Measurements from ENCODE around the gene AP1S1. TPM values are rescaled to one million over a fixed set of nuclear protein-coding genes. Genes with fewer than 3 reads are reported as not detected.
A peak's percentile ranks its signal among the peaks of the same experiment; 100 is the strongest.

Gene AP1S1
- total and polyA plus RNA-seq, 2 of the 13 experiments (the other 11 are each of a cell fraction or from before 2014, with no cell fraction given) = 57.5 to 68.1 TPM

DNA sequence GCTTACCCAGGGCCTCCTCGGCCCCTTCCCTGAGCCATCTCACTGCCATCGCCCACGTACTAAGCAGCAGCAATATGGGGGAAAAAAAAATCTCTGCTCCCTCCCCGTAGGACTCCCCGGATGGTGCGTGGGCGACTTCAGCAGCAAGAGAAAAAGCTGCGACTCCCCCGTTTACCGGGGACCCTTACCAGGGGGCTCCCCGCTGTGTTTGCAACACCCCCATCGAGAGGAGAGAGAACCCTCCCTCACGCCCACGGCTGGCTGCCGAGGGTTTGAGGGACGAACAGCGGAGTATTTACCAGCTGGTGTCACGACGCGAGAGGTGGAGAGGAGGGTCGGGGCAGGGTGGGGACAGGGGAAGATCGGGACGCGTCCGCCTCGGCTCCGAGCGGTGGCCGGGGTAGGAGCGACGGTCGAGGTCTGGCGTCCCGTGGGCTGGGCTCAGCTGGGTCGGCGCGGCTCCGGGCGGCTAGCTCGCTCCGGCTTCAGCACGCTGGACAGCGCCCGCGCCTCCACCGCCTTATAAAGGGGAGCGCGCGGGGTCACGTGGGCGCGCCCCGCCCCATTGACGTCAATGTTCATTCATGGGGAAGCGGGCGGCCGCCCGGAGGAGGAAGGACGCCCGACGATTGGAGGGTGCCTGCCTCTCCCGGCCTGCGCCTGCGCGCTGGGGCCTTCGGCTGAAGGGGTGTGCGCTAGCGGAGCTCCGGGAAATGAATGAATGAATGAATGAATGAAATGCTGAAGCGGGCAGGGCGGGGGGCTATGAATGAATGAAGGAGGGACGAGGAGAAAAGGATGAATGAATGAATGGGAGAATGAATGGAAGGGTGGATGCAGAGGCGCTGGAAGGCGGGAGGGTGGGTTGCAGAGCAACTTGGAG, 11.0 kb downstream of the AP1S1 start, which contains the start of gene VGF (continued):
- TF ChIP-seq ZNF136 (CRISPR knock-in tag; IDR thresholded peaks at IDR 0.05; ENCODE audit: low read depth) (peak; percentile 78; the same call in 1 of the 2 replicates), ZSCAN12 (CRISPR knock-in tag; IDR thresholded peaks at IDR 0.05) (peak; percentile 99), IKZF1 (IDR thresholded peaks at IDR 0.05) (no peak), SP2 (CRISPR knock-in tag; IDR thresholded peaks at IDR 0.05) (peak; percentile 40; the same call in 1 of the 2 replicates), MEIS2 (CRISPR knock-in tag; IDR thresholded peaks at IDR 0.05) (peak; percentile 99), DR1 (CRISPR knock-in tag; IDR thresholded peaks at IDR 0.05) (peak; percentile 89), REXO4 (CRISPR knock-in tag; IDR thresholded peaks at IDR 0.05; ENCODE audit: borderline replicate concordance) (peak; percentile 93), ZBTB3 (CRISPR knock-in tag; IDR thresholded peaks at IDR 0.05; ENCODE audit: borderline replicate concordance, low read depth) (no peak; the same call in 1 of the 2 replicates), ZNF383 (CRISPR knock-in tag; IDR thresholded peaks at IDR 0.05; ENCODE audit: borderline replicate concordance) (no peak), RFX1 (IDR thresholded peaks at IDR 0.05) (no peak)
- TF ChIP-seq, protein P1, sequence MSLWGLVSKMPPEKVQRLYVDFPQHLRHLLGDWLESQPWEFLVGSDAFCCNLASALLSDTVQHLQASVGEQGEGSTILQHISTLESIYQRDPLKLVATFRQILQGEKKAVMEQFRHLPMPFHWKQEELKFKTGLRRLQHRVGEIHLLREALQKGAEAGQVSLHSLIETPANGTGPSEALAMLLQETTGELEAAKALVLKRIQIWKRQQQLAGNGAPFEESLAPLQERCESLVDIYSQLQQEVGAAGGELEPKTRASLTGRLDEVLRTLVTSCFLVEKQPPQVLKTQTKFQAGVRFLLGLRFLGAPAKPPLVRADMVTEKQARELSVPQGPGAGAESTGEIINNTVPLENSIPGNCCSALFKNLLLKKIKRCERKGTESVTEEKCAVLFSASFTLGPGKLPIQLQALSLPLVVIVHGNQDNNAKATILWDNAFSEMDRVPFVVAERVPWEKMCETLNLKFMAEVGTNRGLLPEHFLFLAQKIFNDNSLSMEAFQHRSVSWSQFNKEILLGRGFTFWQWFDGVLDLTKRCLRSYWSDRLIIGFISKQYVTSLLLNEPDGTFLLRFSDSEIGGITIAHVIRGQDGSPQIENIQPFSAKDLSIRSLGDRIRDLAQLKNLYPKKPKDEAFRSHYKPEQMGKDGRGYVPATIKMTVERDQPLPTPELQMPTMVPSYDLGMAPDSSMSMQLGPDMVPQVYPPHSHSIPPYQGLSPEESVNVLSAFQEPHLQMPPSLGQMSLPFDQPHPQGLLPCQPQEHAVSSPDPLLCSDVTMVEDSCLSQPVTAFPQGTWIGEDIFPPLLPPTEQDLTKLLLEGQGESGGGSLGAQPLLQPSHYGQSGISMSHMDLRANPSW (CRISPR knock-in tag; IDR thresholded peaks at IDR 0.05; ENCODE audit: borderline replicate concordance) = no peak
- TF ChIP-seq, protein P2, sequence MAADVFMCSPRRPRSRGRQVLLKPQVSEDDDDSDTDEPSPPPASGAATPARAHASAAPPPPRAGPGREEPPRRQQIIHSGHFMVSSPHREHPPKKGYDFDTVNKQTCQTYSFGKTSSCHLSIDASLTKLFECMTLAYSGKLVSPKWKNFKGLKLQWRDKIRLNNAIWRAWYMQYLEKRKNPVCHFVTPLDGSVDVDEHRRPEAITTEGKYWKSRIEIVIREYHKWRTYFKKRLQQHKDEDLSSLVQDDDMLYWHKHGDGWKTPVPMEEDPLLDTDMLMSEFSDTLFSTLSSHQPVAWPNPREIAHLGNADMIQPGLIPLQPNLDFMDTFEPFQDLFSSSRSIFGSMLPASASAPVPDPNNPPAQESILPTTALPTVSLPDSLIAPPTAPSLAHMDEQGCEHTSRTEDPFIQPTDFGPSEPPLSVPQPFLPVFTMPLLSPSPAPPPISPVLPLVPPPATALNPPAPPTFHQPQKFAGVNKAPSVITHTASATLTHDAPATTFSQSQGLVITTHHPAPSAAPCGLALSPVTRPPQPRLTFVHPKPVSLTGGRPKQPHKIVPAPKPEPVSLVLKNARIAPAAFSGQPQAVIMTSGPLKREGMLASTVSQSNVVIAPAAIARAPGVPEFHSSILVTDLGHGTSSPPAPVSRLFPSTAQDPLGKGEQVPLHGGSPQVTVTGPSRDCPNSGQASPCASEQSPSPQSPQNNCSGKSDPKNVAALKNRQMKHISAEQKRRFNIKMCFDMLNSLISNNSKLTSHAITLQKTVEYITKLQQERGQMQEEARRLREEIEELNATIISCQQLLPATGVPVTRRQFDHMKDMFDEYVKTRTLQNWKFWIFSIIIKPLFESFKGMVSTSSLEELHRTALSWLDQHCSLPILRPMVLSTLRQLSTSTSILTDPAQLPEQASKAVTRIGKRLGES (CRISPR knock-in tag; IDR thresholded peaks at IDR 0.05; ENCODE audit: borderline replicate concordance) = peak; percentile 97
- TF ChIP-seq, protein P3, sequence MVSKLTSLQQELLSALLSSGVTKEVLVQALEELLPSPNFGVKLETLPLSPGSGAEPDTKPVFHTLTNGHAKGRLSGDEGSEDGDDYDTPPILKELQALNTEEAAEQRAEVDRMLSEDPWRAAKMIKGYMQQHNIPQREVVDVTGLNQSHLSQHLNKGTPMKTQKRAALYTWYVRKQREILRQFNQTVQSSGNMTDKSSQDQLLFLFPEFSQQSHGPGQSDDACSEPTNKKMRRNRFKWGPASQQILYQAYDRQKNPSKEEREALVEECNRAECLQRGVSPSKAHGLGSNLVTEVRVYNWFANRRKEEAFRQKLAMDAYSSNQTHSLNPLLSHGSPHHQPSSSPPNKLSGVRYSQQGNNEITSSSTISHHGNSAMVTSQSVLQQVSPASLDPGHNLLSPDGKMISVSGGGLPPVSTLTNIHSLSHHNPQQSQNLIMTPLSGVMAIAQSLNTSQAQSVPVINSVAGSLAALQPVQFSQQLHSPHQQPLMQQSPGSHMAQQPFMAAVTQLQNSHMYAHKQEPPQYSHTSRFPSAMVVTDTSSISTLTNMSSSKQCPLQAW (CRISPR knock-in tag; IDR thresholded peaks at IDR 0.05) = peak; percentile 78; the same call in 1 of the 2 replicates
- TF ChIP-seq, protein P4, sequence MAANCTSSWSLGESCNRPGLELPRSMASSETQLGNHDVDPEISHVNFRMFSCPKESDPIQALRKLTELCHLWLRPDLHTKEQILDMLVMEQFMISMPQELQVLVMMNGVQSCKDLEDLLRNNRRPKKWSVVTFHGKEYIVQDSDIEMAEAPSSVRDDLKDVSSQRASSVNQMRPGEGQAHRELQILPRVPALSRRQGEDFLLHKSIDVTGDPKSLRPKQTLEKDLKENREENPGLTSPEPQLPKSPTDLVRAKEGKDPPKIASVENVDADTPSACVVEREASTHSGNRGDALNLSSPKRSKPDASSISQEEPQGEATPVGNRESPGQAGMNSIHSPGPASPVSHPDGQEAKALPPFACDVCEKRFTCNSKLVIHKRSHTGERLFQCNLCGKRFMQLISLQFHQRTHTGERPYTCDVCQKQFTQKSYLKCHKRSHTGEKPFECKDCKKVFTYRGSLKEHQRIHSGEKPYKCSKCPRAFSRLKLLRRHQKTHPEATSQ (CRISPR knock-in tag; IDR thresholded peaks at IDR 0.05; ENCODE audit: borderline replicate concordance) = peak; percentile 91
- TF ChIP-seq, protein P5, sequence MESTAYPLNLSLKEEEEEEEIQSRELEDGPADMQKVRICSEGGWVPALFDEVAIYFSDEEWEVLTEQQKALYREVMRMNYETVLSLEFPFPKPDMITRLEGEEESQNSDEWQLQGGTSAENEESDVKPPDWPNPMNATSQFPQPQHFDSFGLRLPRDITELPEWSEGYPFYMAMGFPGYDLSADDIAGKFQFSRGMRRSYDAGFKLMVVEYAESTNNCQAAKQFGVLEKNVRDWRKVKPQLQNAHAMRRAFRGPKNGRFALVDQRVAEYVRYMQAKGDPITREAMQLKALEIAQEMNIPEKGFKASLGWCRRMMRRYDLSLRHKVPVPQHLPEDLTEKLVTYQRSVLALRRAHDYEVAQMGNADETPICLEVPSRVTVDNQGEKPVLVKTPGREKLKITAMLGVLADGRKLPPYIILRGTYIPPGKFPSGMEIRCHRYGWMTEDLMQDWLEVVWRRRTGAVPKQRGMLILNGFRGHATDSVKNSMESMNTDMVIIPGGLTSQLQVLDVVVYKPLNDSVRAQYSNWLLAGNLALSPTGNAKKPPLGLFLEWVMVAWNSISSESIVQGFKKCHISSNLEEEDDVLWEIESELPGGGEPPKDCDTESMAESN (CRISPR knock-in tag; conservative IDR thresholded peaks at IDR 0.05) = peak; percentile 97
- TF ChIP-seq, protein P6, sequence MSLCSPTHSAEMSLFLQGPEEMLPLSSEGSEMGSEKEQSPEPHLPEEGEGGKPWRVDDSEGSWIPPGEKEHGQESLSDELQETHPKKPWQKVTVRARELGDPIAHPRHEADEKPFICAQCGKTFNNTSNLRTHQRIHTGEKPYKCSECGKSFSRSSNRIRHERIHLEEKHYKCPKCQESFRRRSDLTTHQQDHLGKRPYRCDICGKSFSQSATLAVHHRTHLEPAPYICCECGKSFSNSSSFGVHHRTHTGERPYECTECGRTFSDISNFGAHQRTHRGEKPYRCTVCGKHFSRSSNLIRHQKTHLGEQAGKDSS (CRISPR knock-in tag; IDR thresholded peaks at IDR 0.05; ENCODE audit: borderline replicate concordance, low read depth) = peak; percentile 95; the same call in 1 of the 2 replicates

Data from HepG2 (cell line).